GM21786 (cell line): Measurements from ENCODE around the gene PLCXD1.
"Not testable (repeated sequence)": the region's sequence is repeated elsewhere in the genome, so short reads cannot be mapped to it uniquely, and the experiment has no call there.

Experiments
- ATAC-seq: cut with Tn5 transposase; IDR thresholded peaks from one replicate; pipeline ENCODE4 v1.9.1; 2021; ENCODE audit not compliant: unreplicated experiment

Gene PLCXD1

DNA sequence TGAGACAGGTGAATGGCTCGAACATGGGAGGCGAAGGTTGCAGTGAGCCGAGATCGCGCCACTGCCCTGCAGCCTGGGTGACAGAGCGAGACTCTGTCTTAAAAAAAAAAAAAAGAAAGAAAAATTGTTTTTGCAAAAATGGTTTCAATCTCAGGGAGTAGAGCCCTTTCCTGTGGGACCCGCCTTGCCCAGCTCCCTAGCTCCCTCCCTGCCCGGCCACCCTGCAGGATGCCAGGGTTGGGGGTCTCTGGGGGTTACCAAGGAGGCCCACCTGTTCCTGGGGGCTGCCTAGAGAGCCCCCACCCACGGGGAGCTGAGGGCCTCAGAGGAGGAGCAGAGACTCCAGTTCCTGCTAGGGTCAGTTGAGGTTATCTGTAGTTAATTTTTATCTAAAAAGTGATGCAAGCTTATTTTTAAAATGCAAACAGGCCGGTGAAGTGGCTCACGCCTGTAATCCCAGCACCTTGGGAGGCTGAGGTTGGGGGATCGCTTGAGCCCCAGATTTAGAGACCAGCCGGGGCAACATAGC lies 18.7 kb upstream of the PLCXD1 start:
- peak; percentile 79 for ATAC-seq

- not testable (repeated sequence) for ATAC-seq
These were observed 17.2 kb upstream of the PLCXD1 start for GRCh38 chrX:264006-264405.

- ATAC-seq, result no peak
These were observed 16.3 kb upstream of the PLCXD1 start for GRCh38 chrX:264634-265455.

- no peak for ATAC-seq
These were observed 15.7 kb upstream of the PLCXD1 start for GRCh38 chrX:265502-265901.

DNA sequence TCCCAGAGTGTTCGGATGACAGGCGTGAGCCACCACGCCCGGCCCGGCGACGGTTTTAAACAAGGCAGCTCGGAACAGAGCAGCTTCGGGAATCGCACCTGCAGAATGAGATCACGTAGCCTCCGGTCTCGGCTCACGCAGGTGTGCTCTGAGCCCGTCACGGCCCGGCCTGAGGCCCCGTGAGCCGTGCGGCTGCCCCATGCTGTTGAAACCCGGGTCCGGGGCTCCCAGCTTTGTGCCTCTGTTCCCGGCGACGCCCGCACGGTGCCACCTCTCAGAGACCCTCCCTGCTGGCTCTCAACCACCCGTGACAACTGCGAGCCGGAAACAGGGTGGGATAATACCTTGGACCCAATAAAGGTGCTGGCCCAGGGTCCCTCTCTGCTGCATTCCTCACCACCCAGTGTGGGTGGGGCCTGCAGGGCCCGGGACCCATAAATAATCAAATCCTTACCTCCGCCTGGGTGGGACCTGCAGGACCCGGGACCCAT lies 13.4 kb upstream of the PLCXD1 start:
- no peak for ATAC-seq

- no peak for ATAC-seq
These were observed 10.3 kb upstream of the PLCXD1 start for GRCh38 chrX:270848-271367.

DNA sequence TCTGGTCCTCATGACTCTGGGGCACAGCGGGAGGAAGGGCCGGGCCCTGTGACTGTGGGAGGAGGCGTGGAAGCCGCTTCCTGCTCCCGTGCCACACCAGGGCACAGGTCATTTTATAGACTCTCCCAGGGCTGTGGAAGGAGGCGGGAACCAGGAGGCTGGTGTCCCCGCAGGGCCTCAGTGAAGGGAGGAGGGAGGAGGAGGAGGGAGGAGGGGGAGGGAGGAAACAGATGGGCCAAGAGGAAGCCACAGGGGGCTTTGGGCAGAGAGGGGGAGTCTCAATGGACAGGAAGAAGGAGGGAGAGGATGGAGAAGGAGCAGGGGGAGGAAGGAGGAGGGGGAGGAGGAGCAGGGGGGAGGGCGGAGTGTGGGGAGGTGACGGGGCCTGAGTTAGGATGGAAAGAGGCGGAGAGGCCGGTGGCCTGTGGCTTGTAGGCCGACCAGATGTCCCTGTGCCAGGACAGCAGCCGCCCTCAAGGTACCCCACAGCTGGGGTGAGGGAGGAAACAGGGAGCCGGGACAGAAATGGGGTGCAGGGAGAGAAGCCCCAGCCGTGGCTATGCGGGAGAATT lies 6.2 kb upstream of the PLCXD1 start:
- ATAC-seq, result no peak

DNA sequence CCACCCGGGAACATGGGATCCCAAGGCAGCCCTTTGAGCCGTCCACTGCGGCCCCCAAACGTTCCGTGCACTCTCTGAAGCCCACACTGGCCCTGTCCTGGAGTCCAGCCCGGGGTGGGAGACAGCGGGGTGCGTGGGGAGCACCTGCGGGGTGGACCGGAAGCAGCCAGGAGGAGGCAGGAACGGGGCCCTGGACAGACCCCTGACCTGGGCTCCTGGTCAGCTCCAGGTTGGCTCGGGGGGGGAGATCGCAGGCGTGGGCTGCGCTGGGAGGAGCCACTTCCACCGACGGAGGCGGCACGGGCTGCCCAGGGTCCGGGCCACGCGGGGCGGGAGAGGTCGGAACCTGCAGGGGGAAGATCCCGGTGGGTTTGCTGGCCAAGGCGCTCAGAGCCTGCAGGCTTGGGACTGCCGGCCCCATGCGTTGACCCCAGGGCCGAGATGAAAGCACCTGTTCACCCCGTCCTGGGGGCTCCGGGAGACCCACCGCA lies 5.7 kb upstream of the PLCXD1 start:
- ATAC-seq, result peak; percentile 7

DNA sequence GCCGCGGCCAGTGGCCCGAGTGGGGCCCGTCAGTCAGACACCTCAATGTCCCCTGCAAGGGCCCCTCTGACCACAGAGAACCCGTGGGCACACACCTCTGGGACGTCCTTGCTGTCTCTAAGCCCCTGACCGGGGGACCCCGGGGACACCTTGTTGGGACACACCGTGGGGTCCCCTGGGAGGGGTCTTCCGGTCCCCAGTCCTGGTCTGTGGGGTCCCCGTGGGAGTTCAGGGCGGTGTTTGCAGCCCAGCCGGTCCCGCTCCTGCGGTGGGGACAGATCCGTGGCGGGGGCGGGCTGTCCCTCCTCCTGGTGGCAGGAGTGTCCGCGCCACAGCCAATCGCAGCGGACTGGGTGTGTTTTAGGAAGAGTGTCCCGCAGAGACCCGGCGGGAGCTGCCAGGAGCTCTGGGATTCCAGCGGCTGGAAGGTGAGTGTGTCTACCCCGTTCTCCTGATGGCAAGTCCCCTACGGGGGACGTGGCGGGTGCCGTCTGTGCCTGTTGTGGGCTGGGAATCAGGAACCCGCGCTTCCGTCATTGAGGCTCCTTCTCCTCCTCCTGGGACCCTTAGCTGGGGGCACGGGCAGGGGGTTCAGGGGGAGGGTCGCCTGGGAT lies 5.1 kb upstream of the PLCXD1 start:
- ATAC-seq, result peak; percentile 81

GRCh38 chrX:276581-277201 lies 4.5 kb upstream of the PLCXD1 start:
- peak; percentile 40 for ATAC-seq

DNA sequence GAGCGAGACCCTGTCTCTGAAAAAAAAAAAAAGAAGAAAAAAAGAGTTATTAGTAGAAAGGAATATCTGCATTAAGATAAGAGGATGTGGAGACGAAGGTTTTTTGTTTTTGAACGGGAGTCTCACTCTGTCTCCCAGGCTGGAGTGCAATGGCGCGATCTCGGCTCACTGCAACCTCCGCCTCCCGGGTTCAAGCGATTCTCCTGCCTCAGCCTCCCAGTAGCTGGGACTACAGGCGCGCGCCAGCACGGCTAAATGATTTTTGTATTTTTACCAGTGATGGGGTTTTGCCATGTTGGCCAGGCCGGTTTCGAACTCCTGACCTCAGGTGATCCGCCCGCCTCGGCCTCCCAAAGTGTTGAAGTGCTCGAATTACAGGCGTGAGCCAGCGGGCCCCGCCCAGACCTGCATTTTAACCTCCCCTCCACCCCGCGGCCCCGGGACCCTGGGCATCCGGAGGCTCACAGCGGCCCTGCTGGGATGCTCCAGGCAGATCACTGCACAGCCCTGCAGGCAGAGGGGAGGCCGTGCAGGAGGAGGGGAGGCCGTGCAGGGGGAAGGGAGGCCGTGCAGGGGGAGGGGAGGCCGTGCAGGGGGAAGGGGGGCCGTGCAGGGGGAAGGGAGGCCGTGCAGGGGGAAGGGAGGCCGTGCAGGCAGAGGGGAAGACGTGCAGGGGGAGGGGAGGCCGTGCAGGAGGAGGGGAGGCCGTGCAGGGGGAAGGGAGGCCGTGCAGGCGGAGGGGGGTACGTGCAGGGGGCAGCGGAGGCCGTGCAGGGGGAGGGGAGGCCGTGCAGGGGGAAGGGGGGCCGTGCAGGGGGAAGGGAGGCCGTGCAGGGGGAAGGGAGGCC lies 1.2 kb upstream of the PLCXD1 start:
- not testable (repeated sequence) for ATAC-seq

DNA sequence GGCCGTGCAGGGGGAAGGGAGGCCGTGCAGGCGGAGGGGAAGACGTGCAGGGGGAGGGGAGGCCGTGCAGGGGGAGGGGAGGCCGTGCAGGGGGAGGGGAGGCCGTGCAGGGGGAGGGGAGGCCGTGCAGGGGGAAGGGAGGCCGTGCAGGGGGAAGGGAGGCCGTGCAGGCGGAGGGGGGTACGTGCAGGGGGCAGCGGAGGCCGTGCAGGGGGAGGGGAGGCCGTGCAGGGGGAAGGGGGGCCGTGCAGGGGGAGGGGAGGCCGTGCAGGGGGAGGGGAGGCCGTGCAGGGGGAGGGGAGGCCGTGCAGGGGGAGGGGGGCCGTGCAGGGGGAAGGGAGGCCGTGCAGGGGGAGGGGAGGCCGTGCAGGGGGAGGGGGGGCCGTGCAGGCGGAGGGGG lies 459 bp upstream of the PLCXD1 start:
- not testable (repeated sequence) for ATAC-seq

DNA sequence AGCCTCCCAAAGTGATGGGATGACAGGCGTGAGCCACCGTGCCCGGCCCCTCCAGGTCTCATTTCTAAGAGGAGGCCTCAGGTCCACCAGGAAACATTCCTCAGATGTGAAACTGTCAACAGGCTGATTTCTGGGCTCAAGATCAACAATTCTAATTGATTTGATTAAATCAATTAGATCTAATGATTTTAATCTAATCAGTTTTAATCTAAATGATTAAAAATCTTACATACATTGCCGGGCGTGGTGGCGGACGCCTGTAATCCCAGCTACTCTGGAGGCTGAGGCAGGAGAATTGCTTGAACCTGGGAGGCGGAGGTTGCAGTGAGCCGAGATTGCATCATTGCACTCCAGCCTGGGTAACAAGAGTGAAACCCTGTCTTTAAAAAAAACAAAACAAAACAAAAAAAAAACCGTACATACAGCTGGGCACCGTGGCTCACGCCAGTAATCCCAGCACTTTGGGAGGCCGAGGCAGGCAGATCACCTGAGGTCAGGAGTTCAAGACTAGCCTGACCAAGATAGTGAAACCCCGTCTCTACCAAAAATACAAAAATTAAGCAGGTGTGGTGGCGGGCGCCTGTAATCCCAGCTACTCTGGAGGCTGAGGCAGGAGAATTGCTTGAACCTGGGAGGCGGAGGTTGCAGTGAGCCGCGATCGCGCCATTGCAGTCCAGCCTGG lies 960 bp downstream of the PLCXD1 start:
- not testable (repeated sequence) for ATAC-seq

GRCh38 chrX:283115-283845 lies 2.1 kb downstream of the PLCXD1 start:
- ATAC-seq, result peak; percentile 100

DNA sequence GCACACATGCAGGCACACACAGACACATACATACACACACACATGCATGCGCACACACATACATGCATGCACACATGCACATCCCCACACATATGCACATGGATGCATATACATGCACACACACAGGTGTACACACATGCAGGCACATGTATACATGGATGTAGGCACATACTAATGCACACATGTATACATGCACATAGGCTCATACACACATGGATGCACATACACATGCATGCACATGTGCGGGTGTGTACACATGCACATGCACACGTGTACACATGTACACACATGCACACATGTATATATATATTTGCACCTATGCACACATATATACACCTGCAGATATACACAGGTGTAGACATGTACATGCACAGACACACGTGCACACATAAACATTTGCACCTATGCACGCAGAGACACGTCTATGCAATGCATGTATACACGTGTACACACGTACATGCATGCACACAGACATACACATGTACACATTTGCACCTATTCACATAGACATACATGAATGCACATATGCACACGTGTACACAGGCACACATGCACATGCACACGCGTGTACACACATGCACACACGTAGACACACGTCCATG lies 4.0 kb downstream of the PLCXD1 start:
- no peak for ATAC-seq

GRCh38 chrX:287670-288069 lies 6.5 kb downstream of the PLCXD1 start:
- no peak for ATAC-seq

- ATAC-seq, result no peak
These were observed 7.4 kb downstream of the PLCXD1 start for GRCh38 chrX:288561-288991.

GRCh38 chrX:290476-291166 lies 9.4 kb downstream of the PLCXD1 start:
- ATAC-seq, result no peak
